Keratinocyte (primary cell): ENCODE data around the gene TAF11L3. TPM values are rescaled to one million over a fixed set of nuclear protein-coding genes. Genes with fewer than 3 reads are reported as not detected.
"Not testable (repeated sequence)": the region's sequence is repeated elsewhere in the genome, so short reads cannot be mapped to it uniquely, and the experiment has no call there.

Source experiments
- DNase-seq: peaks from one replicate; pipeline ENCODE4 v3.0.0-alpha.2; 2011; ENCODE audit warnings: low read depth, missing footprints, low spot score
- FAIRE-seq: peaks from 2 replicates; lab custom pipeline; 2011; peaks lifted over from hg19 to GRCh38; lab: Jason Lieb, UNC
- H2AFZ ChIP-seq: 2 replicates; pipeline ENCODE4 v1.6.0; 2012; ENCODE audit warnings: low read length, control low read depth, inconsistent platforms; ENCODE audit not compliant: control insufficient read depth
- H3K27ac ChIP-seq: 2 replicates; pipeline ENCODE4 v1.5.1; 2011; ENCODE audit warnings: low read length; ENCODE audit not compliant: control insufficient read depth, insufficient read depth
- H3K27me3 ChIP-seq: 3 replicates; pipeline ENCODE4 v1.6.0; 2011; ENCODE audit warnings: low read length; ENCODE audit not compliant: control insufficient read depth, insufficient read depth; ENCODE audit errors: extremely low read depth
- H3K36me3 ChIP-seq, 2 experiments: 2 replicates in 1 of 2; 3 replicates in 1 of 2; pipeline ENCODE4 v1.5.1; 2011; ENCODE audit warnings: low read length in 2 of 2, mild to moderate bottlenecking in 1 of 2; ENCODE audit not compliant: control insufficient read depth in 2 of 2, insufficient read depth in 2 of 2; ENCODE audit errors: extremely low read depth in 1 of 2
- H3K4me1 ChIP-seq: 3 replicates; pipeline ENCODE4 v1.5.1; 2011; ENCODE audit warnings: low read length; ENCODE audit not compliant: control insufficient read depth, insufficient read depth; ENCODE audit errors: extremely low read depth
- H3K4me2 ChIP-seq: 3 replicates; pipeline ENCODE4 v1.6.0; 2011; ENCODE audit warnings: low read depth, low read length; ENCODE audit not compliant: control insufficient read depth, insufficient read depth; ENCODE audit errors: extremely low read depth
- H3K4me3 ChIP-seq, 3 experiments: fragments of 200-600 bp in 1 of 3; sonication (generic) in 1 of 3; 2 replicates in 2 of 3; 3 replicates in 1 of 3; pipeline ENCODE4 v1.5.1; 2011 to 2016; ENCODE audit warnings: low read length in 3 of 3, mild to moderate bottlenecking in 3 of 3, control low read depth in 2 of 3, inconsistent platforms in 1 of 3, low read depth in 1 of 3, mixed read lengths in 1 of 3, mixed run types in 1 of 3, moderate library complexity in 1 of 3; ENCODE audit not compliant: control insufficient read depth in 2 of 3, insufficient read depth in 2 of 3; ENCODE audit errors: extremely low read depth in 1 of 3
- H3K79me2 ChIP-seq: 2 replicates; pipeline ENCODE4 v1.6.0; 2012; ENCODE audit warnings: low read length; ENCODE audit not compliant: control insufficient read depth, insufficient read depth
- H3K9ac ChIP-seq: 3 replicates; pipeline ENCODE4 v1.6.0; 2011; ENCODE audit warnings: low read length; ENCODE audit not compliant: control insufficient read depth, insufficient read depth; ENCODE audit errors: extremely low read depth
- H3K9me1 ChIP-seq: 3 replicates; pipeline ENCODE4 v1.6.0; 2011; ENCODE audit warnings: low read length; ENCODE audit not compliant: control insufficient read depth, insufficient read depth; ENCODE audit errors: extremely low read depth
- H3K9me3 ChIP-seq: 2 replicates; pipeline ENCODE4 v1.5.1; 2012; ENCODE audit warnings: low read depth, low read length; ENCODE audit not compliant: control insufficient read depth
- H4K20me1 ChIP-seq: 3 replicates; pipeline ENCODE4 v1.6.0; 2011; ENCODE audit warnings: low read length; ENCODE audit not compliant: control insufficient read depth, insufficient read depth; ENCODE audit errors: extremely low read depth
- CTCF ChIP-seq, 3 experiments: IDR thresholded peaks in 1 of 3; conservative IDR thresholded peaks in 1 of 3; optimal IDR thresholded peaks in 1 of 3; 2 replicates in 2 of 3; 3 replicates in 1 of 3; pipeline versions ENCODE3 to v1.5.1; 2011; ENCODE audit warnings: low read length in 3 of 3, mild to moderate bottlenecking in 3 of 3, moderate library complexity in 2 of 3, control low read depth in 1 of 3, inconsistent platforms in 1 of 3; ENCODE audit not compliant: insufficient read depth in 2 of 3; ENCODE audit errors: extremely low read depth in 1 of 3
- EZH2 ChIP-seq: IDR thresholded peaks from one replicate; pipeline ENCODE4 v1.6.1; 2012; ENCODE audit warnings: inconsistent platforms, mild to moderate bottlenecking, low read length, moderate library complexity
- dilution Hi-C: fragments of 300-500 bp; cut with MboI; formaldehyde crosslinking; loops from one replicate; pipeline ENCODE4 v1.7.0; 2020; ENCODE audit warnings: low sequenced_read_pairs; ENCODE audit not compliant: extremely low pct_ligation_motif_present
- polyA plus RNA-seq, 5 experiments: library from polyadenylated mRNA; depleted of rRNA in 3 of 5; stranded (reverse) in 3 of 5; stranded (forward) in 1 of 5; unstranded in 1 of 5; fragments of >200 nt; gene quantifications; 1 replicate in 1 of 5; 2 replicates in 3 of 5; 3 replicates in 1 of 5; pipeline versions ENCODE4 v1.2.1 to v1.2.3, GENCODE V29; 2011 to 2012; ENCODE audit warnings: missing spikeins in 2 of 5, low read depth in 1 of 5, low replicate concordance in 1 of 5

TAF11L3 gene
- polyA plus RNA-seq, 1 donor (not counting 4 experiments of a cell fraction or from before 2014, with no cell fraction given) = not detected

- Histone ChIP-seq H3K79me2 (no peaks in the 10 kb centered on the region), H3K36me3 (no peaks in the 10 kb centered on the region), H3K4me1 (no peaks in the 10 kb centered on the region), H2AFZ (no peak overlapping the region), H3K4me3 (no peak overlapping the region), H3K9me1 (no peaks in the 10 kb centered on the region), H3K4me2 (no peak overlapping the region), H4K20me1 (no peaks in the 10 kb centered on the region), H3K9ac (no peak overlapping the region), H3K27ac (no peak overlapping the region), H3K27me3 (no peaks in the 10 kb centered on the region), H3K9me3 (no peaks in the 10 kb centered on the region)
- no peak for TF ChIP-seq CTCF (optimal IDR thresholded peaks at IDR 0.05 in 1 of 3, IDR thresholded peaks at IDR 0.05 in 1 of 3, conservative IDR thresholded peaks at IDR 0.05 in 1 of 3; ENCODE audit: extremely low read depth in 1 of 3, insufficient read depth in 2 of 3, low read length in 3 of 3)
- TF ChIP-seq EZH2 = no peak
- FAIRE-seq (no peak), DNase-seq (no peak)
- dilution Hi-C loops = no loop called here
Observed at GRCh38 chr5:17487174-17487512, 31.0 kb upstream of the TAF11L3 start.

- H3K9me3 ChIP-seq, H3K4me1 ChIP-seq, H3K4me3 ChIP-seq, FAIRE-seq, H3K79me2 ChIP-seq, DNase-seq, H3K27me3 ChIP-seq, H4K20me1 ChIP-seq, H3K9me1 ChIP-seq, H2AFZ ChIP-seq, H3K27ac ChIP-seq, H3K36me3 ChIP-seq, H3K9ac ChIP-seq, H3K4me2 ChIP-seq, dilution Hi-C loops: not testable (repeated sequence)
Observed at GRCh38 chr5:17491257-17491656, 26.9 kb upstream of the TAF11L3 start.

DNA sequence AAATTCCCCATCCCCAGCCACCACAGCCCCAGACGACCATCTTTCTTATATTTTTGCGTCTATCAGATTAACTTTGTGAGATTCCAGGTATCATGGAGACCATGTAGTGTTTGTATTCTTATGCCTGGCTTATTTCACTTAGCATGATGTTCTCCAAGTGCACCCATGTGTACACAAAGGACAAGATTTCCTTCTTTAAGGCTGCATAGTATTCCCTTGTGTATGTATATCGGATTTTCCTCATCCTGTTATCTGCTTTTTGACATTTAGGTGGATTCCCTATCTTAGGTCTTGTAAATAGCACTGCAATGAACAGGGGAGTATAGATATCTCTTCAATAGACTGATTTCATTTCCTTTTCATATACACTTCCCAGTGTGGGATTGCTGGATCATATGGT, 25.4 kb upstream of the TAF11L3 start:
- H4K20me1 ChIP-seq = no peaks in the 10 kb centered on the region
- H3K36me3 ChIP-seq = no peaks in the 10 kb centered on the region
- no peak overlapping the region for H3K27ac ChIP-seq
- H3K9me3 ChIP-seq = no peaks in the 10 kb centered on the region
- no peak overlapping the region for H3K9ac ChIP-seq
- dilution Hi-C loops = no loop called here
- H3K4me3 ChIP-seq = no peak overlapping the region
- H3K4me1 ChIP-seq = no peaks in the 10 kb centered on the region
- no peaks in the 10 kb centered on the region for H3K9me1 ChIP-seq
- H2AFZ ChIP-seq = no peak overlapping the region
- no peak for FAIRE-seq
- TF ChIP-seq CTCF (optimal IDR thresholded peaks at IDR 0.05 in 1 of 3, IDR thresholded peaks at IDR 0.05 in 1 of 3, conservative IDR thresholded peaks at IDR 0.05 in 1 of 3; ENCODE audit: extremely low read depth in 1 of 3, insufficient read depth in 2 of 3, low read length in 3 of 3) (no peak), EZH2 (no peak)
- no peaks in the 10 kb centered on the region for H3K79me2 ChIP-seq
- no peak for DNase-seq
- H3K4me2 ChIP-seq = no peak overlapping the region
- no peaks in the 10 kb centered on the region for H3K27me3 ChIP-seq
